ENCODE measurements around the gene ALG14.

GRCh38 chr1:94989911-94990473 is 82.8 kb downstream of the ALG14 start:
- TF ChIP-seq CTCF (conservative IDR thresholded peaks at IDR 0.05) = no peak
- no peak for TF ChIP-seq ZFX (IDR thresholded peaks at IDR 0.05)
